Calu3 (cell line): ENCODE measurements around the gene PCNX1. TPM values are rescaled to one million over a fixed set of nuclear protein-coding genes. Genes with fewer than 3 reads are reported as not detected.

Experiments used
- BruUV-seq: library from RNA; stranded (reverse); fragments of 400-500 nt; replicated peaks from 2 replicates; lab custom pipeline; 2021; lab: Mats Ljungman, UMichigan
- CTCF ChIA-PET: fragments of 300-600 bp; sonication (Branson Sonifier 250); formaldehyde crosslinking; loops from one replicate; lab custom pipeline; 2022; ENCODE audit warnings: antibody characterized with exemption; lab: Charles Lee
- DNase-seq: peaks from one replicate; pipeline ENCODE4 v3.0.0; 2022
- H3K27ac Mint-ChIP-seq: one replicate; pipeline ENCODE4 v1.8.0; 2022; ENCODE audit warnings: mixed read lengths; ENCODE audit not compliant: unreplicated experiment
- H3K27me3 Mint-ChIP-seq: one replicate; pipeline ENCODE4 v1.8.0; 2022; ENCODE audit warnings: mixed read lengths; ENCODE audit not compliant: unreplicated experiment
- H3K36me3 Mint-ChIP-seq: one replicate; pipeline ENCODE4 v1.8.0; 2022; ENCODE audit warnings: mild to moderate bottlenecking, moderate library complexity, mixed read lengths; ENCODE audit not compliant: insufficient read depth, unreplicated experiment
- H3K4me1 Mint-ChIP-seq: one replicate; pipeline ENCODE4 v1.8.0; 2022; ENCODE audit warnings: mild to moderate bottlenecking, low read depth, mixed read lengths; ENCODE audit not compliant: unreplicated experiment
- H3K4me3 Mint-ChIP-seq: one replicate; pipeline ENCODE4 v1.8.0; 2022; ENCODE audit warnings: mild to moderate bottlenecking, low read depth, moderate library complexity, mixed read lengths; ENCODE audit not compliant: unreplicated experiment
- H3K9me3 Mint-ChIP-seq: one replicate; pipeline ENCODE4 v1.8.0; 2022; ENCODE audit warnings: low read depth, mixed read lengths; ENCODE audit not compliant: unreplicated experiment
- intact Hi-C: fragments of 100-400 bp; cut with micrococcal nuclease; formaldehyde crosslinking; loops from one replicate; pipeline ENCODE4 v1.10.0; 2022; ENCODE audit not compliant: unreplicated experiment
- total RNA-seq: library from RNA; stranded (reverse); gene quantifications from 2 replicates; pipeline ENCODE4 v1.2.3, GENCODE V29; 2022
- TF ChIP-seq, protein P1 (sequence below): fragments of 200-600 bp; IDR thresholded peaks from one replicate; pipeline ENCODE4 v1.8.0; 2022; ENCODE audit warnings: antibody characterized with exemption; ENCODE audit not compliant: unreplicated experiment

PCNX1 gene
- total RNA-seq, 1 experiment from 2014 or later = 34.1 TPM

DNA sequence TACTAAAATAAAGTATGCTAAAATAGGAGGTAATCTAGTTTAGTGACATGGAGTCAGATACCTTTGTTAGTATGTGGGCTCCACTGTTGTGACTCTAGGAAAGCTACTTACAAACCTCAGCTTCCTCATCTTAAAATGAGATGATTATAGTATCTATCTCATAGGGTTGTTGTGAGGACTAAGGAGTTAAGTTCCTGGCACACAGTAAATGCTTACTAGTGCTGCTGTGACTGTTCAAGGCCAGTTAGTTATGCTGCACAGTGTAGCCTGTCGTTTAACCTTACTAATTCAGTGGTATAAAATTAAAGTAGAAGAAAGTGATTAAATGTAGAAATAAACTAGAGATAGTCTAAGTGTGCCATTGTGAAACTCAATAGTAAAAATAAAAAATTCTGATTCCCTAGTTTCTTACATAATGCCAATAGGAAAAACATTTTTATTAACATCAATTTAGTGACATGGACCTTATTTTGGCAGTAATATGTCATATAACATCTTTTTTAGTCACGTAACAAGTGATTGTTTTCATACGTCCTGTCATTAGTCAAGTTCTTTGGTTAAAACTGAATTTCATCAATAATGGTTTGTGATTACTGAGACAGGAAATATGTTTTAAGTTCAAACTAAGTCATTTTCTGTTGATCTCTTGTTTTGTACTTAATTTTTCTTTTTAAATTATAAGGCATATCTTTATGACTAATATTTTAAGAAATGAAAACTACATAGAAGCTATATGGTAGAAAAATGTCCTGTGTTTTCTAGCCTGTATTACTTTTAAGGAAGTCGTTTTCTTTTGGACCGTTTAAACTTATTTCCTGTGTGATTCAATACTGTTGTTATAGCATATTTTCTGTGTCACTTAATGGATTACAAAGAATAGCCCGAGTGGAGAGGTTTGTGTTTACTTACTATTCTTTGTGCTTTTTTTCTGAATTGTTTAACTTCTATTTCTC is 74.0 kb downstream of the PCNX1 start:
- Mint-ChIP-seq H3K27me3 (no peaks in the 10 kb centered on the region), H3K27ac (no peak overlapping the region), H3K36me3 (peaks cover 8% of the 10 kb centered on the region), H3K9me3 (no peaks in the 10 kb centered on the region), H3K4me3 (no peak overlapping the region), H3K4me1 (no peaks in the 10 kb centered on the region)
- CTCF ChIA-PET = interaction anchor here (0.6 kb wide), 1 partner anchor 880 kb away, joined by 4 read pairs; no protein-coding TSS in a partner anchor
- no TSS peak for BruUV-seq
- TF ChIP-seq, protein P1, sequence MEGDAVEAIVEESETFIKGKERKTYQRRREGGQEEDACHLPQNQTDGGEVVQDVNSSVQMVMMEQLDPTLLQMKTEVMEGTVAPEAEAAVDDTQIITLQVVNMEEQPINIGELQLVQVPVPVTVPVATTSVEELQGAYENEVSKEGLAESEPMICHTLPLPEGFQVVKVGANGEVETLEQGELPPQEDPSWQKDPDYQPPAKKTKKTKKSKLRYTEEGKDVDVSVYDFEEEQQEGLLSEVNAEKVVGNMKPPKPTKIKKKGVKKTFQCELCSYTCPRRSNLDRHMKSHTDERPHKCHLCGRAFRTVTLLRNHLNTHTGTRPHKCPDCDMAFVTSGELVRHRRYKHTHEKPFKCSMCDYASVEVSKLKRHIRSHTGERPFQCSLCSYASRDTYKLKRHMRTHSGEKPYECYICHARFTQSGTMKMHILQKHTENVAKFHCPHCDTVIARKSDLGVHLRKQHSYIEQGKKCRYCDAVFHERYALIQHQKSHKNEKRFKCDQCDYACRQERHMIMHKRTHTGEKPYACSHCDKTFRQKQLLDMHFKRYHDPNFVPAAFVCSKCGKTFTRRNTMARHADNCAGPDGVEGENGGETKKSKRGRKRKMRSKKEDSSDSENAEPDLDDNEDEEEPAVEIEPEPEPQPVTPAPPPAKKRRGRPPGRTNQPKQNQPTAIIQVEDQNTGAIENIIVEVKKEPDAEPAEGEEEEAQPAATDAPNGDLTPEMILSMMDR = no peak
- no peak for DNase-seq
- intact Hi-C loops = loop anchor here (10.0 kb wide), 1 partner anchor 356 kb away; no protein-coding TSS in a partner anchor

DNA sequence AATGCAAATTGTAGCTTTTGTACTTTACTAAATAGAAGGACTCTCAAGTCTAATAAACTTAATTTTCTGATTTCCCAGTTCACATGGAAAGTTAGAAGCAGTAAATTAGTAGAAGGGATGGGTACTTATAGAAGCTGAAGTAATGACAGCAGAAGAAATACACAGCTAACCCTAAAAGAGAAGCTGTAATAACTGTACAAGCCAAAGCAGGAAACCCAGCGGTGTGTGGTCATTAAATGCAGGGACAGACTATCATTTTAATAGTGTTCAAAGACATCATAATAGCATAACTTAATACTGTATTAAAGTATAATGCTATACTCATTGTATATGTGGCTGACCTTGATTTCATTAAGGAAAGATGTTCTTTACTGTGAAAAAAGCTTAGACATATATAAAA is 74.9 kb downstream of the PCNX1 start:
- intact Hi-C loops = loop anchor here (10.0 kb wide), 1 partner anchor 357 kb away; no protein-coding TSS in a partner anchor
- CTCF ChIA-PET = interaction anchor here (0.5 kb wide), 1 partner anchor 31 kb away, joined by 4 read pairs; no protein-coding TSS in a partner anchor
- BruUV-seq = no TSS peak
- H3K27ac Mint-ChIP-seq = no peak overlapping the region
- H3K4me3 Mint-ChIP-seq = no peak overlapping the region
- H3K9me3 Mint-ChIP-seq = no peaks in the 10 kb centered on the region
- DNase-seq = no peak
- no peaks in the 10 kb centered on the region for H3K4me1 Mint-ChIP-seq
- peaks cover 7% of the 10 kb centered on the region for H3K36me3 Mint-ChIP-seq
- TF ChIP-seq, protein P1 = no peak
- H3K27me3 Mint-ChIP-seq = no peaks in the 10 kb centered on the region

DNA sequence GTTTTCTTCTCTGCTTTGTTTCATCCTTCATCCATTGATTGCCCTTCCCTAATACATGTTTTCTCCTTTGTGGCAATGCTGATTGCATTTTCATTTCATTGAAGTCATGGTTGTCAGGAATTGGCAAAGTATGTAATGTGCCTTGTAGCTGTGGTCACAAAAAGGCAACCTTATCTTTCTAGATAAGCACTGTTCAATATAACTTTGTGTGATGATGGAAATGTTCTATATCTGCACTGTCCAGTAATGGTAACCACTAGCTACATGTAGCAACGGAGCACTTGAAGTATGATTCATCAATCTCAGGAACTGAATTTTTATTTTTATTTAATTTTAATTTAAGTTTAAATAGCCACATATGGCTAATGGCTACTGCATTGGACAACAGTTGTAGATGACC is 79.8 kb downstream of the PCNX1 start:
- TF ChIP-seq, protein P1 = no peak
- DNase-seq = no peak

DNA sequence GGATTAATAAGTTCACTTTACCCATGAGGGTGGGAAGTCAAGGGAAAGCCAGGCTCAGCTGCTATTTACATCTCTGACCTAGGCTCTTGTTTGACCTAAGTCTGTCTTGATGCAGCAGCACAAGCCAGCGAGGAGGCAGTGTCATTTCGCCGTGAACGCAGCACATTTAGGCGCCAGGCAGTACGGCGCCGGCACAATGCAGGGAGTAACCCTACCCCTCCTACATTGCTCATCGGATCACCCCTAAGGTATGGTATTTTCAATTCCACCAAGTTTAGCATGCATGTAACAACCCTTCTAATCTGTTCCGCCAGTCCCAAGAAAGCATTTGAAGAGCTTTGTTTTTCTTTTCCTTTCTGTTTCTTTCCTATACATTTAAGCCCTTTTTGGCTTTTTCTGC is 81.2 kb downstream of the PCNX1 start:
- Mint-ChIP-seq H3K9me3 (no peaks in the 10 kb centered on the region), H3K36me3 (no peaks in the 10 kb centered on the region), H3K27ac (no peak overlapping the region), H3K4me3 (no peak overlapping the region), H3K4me1 (no peaks in the 10 kb centered on the region), H3K27me3 (no peaks in the 10 kb centered on the region)
- no peak for DNase-seq
- TF ChIP-seq, protein P1 = no peak
- CTCF ChIA-PET = no interaction called here
- BruUV-seq = no TSS peak
- intact Hi-C loops = loop anchor here (10.0 kb wide), 1 partner anchor 364 kb away; no protein-coding TSS in a partner anchor

More for the DNA sequence above, 79.8 kb downstream of the PCNX1 start:
- intact Hi-C loops = loop anchor here (10.0 kb wide), 1 partner anchor 362 kb away; no protein-coding TSS in a partner anchor
- Mint-ChIP-seq H3K4me3 (no peak overlapping the region), H3K36me3 (no peaks in the 10 kb centered on the region), H3K9me3 (no peaks in the 10 kb centered on the region), H3K27me3 (no peaks in the 10 kb centered on the region), H3K4me1 (no peaks in the 10 kb centered on the region), H3K27ac (no peak overlapping the region)
- CTCF ChIA-PET = no interaction called here
- BruUV-seq = no TSS peak
